Dermis microvascular lymphatic vessel endothelial cell (primary cell): ENCODE measurements around the gene NINJ2. TPM values are rescaled to one million over a fixed set of nuclear protein-coding genes. Genes with fewer than 3 reads are reported as not detected.

Source experiments
- DNase-seq, 2 donors: peaks; one replicate each; pipeline versions ENCODE4 v3.0.0 to v3.0.0-alpha.2; 2010; ENCODE audit warnings: low read depth in 2 of 2
- total RNA-seq: library from RNA; depleted of rRNA; stranded (reverse); fragments of >200 nt; gene quantifications from 2 replicates; pipeline ENCODE4 v1.2.1, GENCODE V29; 2014

Gene NINJ2
- total RNA-seq, 1 donor from 2014 or later, result 2.4 TPM

DNA sequence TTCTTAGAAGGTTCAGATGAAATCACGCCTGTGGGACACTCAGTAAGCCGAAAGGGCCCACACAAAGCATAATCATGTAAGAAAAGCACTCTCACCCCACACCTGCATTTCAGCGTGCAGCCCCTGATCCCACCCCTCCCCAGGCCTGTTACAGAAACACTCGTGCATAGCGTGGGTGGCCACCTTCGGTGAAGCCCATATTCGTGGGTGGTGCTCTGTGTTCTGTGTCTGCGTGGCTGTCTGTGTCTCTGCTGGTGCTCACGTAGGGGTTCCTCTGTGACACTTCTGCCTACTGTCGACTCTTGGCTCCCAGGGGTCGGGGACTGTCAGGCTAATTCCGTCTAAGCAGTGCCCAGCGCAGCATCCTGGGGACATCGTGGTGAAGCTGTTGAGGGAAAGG lies 129.5 kb downstream of the NINJ2 start:
- DNase-seq, result no peak

DNA sequence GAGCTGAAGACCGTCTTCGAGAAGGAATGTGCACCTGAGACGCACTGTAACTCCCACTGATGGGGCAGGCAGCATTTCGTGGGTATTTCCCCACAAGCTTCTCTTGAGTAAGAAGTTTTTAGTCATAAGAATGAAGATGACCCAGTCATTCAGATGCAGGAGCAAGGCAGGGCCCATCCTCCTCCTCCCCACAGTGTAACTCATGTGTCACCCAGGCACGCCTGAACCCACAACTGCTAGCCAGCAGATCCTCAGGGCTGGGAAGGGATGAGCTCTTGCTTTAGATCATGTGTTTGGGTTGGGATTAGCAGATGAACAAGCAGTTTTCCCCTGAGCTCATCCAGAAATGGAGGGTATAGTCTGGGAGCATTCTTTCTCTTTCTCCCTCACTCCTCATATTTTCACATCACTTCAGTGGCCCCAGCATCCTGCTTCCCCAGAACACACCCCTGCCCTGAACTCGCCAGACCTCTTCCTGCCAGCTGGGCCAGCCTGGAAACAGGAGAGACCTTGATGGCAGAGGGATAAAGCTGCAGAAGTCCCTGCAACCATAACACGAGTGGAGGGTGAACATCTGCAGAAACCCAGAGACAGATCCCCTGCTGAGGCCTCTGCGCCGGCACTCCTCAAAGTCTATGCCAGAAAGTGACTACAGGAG lies 130.2 kb downstream of the NINJ2 start:
- DNase-seq, result no peak

DNA sequence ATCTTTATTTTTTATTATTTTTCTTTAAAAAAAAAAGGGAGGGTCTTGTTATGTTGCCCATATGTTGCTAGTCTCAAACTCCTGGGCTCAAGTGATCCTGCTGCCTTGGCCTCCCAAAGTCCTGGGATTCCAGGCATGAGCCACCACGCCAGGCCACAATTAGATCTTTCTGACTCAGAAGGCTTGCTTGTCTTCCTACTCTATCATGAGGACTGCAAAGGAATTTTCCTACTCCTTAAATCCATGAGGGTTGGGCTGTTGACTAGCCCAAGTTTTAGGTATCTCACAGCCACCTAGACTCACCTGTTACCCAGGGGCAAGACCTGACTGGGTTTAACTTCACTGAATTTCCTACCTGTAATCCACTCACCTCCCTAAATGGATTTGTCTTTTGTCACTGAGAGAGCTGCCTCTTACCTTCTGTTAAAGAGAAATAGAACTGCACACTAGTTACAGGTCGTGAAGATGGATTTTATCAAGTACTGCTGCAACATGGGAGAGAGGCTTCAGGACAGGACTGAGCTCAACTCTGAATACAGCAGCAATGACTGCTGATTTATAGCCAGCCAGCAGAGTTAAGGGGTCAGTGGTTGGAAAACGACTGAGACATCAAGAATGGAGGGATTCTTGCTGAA lies 131.2 kb downstream of the NINJ2 start:
- DNase-seq, result no peak

DNA sequence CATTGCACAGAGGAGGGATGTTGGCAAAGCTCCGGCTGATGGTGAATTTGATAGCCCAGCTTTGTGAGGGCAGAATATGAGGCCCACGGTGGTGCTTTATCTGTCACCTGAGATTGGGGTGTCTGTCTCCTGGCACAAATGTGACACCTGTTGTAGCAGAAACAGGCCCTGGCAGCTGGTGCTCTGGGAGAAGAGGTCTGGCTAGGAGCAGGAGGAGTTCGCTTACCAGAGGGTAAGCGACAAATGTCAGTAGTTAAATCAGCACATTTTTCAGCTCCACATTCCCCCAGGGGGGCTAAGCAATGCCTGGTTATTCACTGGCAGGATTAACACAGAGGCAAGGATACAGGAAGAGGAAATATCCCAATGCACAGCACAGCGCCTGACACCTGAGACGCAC lies 132.4 kb downstream of the NINJ2 start:
- DNase-seq, result no peak

DNA sequence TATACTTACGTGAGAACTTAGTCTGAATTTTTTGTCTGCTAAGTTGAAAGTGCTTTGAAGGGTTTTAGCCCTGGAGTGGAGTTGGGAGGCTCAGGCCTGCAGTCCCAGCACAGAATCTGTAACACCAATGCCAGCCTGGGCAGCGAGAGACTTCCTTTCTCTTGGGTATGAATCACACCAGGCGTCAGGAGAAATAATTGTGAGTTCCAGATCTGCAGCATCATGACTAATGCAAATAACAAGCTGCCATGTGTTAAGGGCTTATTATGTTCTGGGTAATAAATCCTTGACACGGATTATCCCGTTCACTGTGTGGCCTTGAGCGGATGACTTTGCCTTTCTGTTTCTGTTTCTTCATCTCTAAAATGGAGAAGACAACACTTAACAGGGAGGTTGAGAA lies 132.9 kb downstream of the NINJ2 start:
- peak in 1 of 2 donors; percentile 84 for DNase-seq

DNA sequence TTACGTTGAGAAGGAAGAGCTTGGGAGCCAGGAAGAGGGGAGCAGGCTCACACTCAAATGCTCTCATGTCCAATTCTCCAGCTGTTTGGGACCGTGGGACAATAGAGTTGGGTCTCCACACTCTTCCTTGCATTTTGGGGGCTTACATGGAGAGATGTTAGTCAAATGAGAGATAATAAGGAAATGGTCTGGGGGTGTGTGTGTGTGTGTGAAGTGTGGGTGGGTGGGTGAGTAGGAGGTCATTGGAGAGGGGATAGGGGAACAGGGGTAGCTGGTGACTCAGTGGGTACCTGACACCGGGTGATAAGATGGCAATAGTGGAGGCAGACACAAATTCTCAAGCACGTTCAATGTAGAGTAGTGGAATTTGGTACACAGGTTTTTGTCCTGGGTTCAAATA lies 135.5 kb downstream of the NINJ2 start:
- no peak for DNase-seq

DNA sequence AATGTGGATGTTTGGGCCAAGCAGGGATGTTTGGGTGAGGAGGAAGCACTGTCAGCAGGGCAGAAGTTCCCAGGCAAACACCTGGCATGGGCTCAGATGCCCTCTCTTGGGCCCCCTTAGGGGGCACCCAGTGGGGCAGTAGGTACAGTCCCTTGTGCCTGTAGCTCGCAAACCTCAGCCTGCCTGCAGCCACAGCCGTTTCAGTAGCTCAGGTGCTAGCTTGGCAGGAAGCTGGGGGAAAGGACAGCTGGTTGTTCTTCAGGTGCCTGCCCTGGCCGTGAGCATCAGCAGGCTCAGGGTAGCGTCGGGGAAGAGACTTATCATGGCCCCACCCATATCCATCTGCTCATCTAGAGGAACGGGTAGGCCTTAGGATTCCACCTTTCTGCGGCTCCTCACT lies 136.0 kb downstream of the NINJ2 start:
- no peak for DNase-seq

DNA sequence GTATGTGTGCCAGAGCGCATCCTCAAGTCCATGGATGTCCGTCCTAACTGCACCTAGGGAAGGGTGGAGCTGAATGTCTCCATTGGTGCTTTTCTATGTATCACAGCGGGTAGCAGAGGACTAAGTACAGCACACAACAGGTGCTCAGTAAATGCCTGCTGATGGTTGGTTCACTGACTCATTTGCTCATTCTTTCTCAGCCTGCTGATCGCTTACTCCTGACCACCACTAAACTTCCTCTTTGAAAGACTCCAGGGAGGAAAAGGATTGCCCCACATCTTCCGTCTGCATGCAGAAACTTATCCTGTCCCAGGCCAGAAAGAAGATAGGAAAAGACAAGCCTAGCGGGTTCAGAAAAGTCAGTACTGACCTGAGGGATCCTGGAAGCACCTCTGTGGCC lies 137.2 kb downstream of the NINJ2 start:
- no peak for DNase-seq

DNA sequence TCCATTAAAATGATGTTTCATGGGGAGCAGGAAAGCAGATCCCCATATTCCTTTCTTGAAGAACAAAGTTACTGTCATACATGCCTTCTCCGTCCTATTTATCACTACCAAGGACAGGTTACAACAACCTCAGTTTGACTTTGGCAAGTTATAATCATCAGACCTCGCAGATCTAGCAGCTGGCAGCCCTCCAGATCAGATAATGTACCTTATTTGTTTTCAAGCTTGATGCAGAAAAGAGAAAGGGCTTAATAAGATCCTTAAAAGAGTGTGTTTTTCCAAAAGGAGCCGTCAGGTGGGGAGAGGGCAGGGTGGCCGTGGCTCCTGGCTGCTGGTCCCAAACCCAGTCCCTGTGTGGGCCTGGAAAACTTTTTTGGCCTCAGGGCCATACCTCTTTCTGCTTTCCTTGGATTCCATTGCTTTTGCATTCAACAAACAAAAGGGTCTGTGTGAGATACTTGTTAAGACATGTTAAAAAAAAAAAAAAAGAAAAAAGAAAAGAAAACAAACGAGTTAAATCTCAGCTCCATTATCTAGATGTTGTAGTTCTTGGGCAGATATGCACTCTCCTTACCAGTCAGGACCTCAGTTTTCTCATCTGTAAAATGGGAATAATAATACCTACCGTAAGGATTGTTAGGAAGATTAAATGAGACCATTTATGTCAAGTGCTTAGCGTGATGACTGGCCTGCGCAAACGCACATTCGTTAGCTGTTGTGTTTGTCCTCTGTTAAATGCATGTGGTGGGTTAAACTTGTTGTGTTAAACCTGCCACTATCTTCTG lies 138.9 kb downstream of the NINJ2 start:
- peak in 1 of 2 donors; percentile 44 for DNase-seq

DNA sequence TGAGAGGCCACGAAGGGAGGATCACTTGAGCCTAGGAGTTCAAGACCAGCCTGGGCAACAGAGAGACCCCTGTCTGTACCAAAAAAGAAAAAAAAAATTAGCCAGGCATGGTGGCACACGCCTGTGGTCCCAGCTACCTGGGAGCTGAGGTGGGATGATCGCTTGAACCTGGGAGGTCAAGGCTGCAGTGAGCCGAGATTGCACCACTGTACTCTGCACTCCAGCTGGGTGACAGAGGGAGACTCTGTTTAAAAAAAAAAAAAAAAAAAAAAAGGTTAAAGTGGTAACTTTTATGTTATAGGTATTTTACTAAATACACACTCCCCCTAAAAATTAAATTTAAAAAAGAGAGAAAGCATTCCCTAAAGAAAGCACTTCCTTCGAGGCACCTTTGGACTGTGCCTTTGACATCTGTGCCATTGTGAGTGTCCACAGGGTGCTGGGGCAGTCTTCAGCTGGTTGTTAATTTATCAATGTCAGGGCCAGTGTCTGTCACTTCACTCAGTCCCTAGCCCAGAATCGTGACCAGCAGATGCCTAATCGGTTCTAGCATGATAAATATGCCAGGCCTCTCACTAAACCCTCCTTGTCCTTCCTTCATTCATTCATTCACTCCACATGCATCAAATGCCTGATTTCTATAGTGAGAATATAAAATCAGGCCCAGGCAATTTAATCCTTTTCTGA lies 140.4 kb downstream of the NINJ2 start:
- DNase-seq, result no peak

DNA sequence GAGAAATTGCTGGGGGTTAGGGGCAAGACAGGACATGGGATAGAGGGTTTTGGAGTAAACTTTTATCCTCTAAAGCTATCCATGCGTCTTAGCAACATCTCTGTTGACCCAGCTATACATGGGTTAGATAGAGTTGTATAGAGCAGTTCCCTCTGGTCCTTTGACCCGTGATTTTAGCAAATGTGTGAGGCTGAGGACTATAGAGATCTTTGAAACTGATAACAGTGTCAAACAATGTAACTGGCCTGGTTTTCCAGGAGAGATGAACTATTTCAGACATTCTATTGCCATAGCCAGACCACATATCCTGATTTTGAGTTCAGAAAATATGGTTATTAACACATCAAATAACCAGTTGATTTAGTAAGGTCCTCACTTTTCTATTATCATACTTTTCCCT lies 143.1 kb downstream of the NINJ2 start:
- no peak for DNase-seq

DNA sequence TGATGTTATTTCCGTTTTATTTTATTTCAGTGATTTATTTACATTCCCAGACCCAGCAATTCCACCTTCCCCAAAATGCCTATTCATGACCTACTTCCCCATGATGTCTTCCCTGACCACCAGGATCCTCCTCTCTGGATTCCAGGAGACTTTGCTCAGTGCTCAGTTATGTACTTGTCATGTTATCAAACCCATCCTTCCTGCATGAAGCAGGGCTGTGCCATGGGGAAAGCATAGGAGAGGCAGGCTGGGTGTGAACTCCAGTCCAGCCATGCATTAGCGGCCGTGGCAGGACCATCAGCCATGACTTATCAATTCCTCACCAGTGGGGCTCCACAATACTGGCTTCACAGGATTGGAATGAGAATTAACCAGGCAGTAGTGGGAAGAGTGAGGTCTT lies 145.7 kb downstream of the NINJ2 start:
- no peak for DNase-seq

Other genes with a start within 250 kb of the NINJ2 start
- under 0.01 TPM in 2 replicates for gene B4GALNT3, start 203.5 kb downstream of the NINJ2 start, total RNA-seq
- gene WNK1, start 89.1 kb upstream of the NINJ2 start, total RNA-seq, result 97.7 and 185 TPM in 2 replicates